HG03196 (cell line): Measurements from ENCODE around the gene EPM2AIP1.
"Not testable (repeated sequence)": the region's sequence is repeated elsewhere in the genome, so short reads cannot be mapped to it uniquely, and the experiment has no call there.

Source experiments
- ATAC-seq: cut with Tn5 transposase; IDR thresholded peaks from one replicate; pipeline ENCODE4 v1.9.1; 2021; ENCODE audit not compliant: unreplicated experiment

Gene EPM2AIP1

GRCh38 chr3:36993326-36994283 is 674 bp upstream of the EPM2AIP1 start, which contains the start of gene MLH1:
Gene MLH1 (plus strand): TSS chr3:36993518. CDS start chr3:36993548, 30 bp downstream.
- peak; percentile 94 for ATAC-seq

GRCh38 chr3:36991923-36992805 is 767 bp downstream of the EPM2AIP1 start:
- ATAC-seq = no peak

- ATAC-seq = no peak
Measured at GRCh38 chr3:36991147-36991546, 1.8 kb downstream of the EPM2AIP1 start.

DNA sequence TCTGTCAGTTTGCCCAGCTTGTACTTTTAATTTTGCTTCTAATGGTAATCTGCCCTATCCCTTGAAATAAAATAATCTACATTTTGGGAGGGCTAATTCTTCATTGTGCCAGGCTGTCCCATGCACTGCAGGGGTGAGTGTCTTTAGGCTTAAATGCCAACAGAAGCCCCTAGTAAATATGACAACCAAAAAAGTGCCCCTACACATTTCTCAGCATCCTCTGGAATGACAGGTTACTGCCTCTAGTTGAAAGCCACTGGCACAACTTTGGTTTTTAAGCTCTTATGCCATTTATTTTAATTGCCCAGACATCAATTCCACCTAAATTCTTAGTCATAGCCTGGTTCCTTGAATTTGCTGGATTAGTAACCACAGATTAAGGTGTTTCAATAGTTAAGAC is 3.4 kb downstream of the EPM2AIP1 start:
- no peak for ATAC-seq

DNA sequence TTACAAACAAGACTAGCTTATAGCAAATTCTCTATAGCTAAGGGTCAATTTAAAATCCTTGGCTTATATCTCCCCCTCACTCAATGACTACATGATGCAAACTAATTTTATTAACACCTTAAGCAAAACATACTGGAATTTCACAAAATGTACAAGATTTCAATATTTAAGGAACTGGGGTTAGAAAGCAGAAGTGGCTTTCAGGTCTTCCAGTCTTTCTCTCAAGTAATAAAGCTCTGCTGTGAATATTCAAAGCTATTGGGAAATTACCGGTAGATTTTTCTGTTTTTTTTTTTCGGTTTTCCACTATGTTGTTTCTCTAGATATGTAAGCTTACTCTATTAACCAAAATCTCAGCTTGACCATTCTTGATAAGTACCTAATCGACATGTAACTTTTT is 3.9 kb downstream of the EPM2AIP1 start:
- no peak for ATAC-seq

- ATAC-seq = no peak
Measured at GRCh38 chr3:36988356-36988755, 4.6 kb downstream of the EPM2AIP1 start.

GRCh38 chr3:36981006-36981405 is 11.9 kb downstream of the EPM2AIP1 start:
- no peak for ATAC-seq

DNA sequence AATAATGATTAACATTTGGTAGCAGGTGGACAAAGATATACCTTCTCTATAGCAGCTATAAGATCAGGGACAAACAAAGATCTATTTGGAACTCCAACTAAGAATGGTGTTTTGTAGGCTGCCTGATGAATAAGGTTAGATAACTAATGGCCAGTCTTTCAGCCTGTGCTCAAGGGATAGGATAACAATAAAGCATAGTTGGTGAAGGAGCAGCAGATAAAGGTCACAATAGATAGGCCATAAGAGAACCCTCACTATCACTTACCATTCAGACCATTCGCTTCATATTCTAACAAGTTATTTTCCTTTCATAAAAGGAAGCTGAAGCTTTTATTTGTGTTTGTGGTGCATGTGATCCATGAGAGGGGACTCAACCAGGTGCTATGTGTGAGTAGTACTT is 19.8 kb downstream of the EPM2AIP1 start:
- no peak for ATAC-seq

DNA sequence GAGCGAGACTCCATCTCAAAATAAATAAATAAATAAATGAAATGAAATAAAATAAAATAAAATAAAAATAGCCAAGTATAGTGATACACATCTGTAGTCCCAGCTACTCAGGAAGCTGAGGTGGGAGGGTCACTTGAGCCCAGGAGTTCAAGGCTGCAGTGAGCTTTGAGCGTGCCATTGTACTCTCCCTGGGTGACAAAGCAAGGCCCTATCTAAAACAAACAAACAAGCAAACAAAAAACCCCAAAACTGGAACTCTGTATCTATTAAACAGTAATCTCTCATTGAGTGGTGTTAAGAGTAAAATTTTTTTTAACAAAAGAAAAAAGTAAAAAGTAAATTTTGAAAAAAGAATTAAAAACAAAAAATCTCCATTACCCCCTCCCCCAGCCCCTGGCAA is 20.8 kb downstream of the EPM2AIP1 start:
- no peak for ATAC-seq

DNA sequence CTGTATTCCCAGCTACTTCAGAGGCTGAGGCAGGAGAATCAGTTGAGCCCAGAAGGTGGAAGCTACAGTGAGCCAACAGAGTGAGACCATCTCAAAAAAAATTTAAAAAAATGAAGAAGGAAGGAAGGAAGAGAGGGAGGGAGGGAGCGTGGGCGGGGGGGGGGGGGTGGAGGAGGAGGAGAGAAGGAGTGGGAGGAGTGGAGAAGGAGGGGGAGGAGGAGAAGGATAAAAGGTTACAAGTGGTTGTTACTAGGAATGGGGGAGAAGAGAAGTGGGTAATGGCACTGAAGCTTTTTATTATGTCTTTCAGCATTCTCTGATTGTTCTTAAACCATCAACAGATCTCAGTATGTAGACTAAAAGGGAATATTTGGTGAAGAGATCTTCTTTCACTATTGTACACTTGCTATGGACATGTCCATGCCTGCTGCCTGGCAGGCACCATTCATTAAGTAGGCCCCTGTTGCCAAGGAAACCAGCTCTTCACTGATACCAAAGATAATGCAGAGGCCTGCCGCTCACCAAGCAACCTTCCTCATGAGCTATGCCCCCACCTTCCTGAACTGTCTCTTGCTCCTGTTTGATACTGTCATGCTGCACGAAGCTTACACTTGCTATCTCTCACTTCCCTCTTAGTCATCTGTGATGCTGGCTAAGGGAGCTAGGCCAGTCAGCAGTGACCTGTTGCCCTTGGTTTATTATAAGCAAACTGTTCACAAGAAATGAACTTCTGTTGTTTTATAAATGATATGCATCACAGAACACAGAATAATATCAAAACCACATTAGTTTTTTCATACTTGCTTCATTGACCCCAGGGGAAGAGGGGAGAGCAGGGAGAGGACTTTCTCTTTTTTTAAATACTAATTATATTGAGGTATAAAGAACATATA is 23.1 kb downstream of the EPM2AIP1 start:
- peak; percentile 99 for ATAC-seq

DNA sequence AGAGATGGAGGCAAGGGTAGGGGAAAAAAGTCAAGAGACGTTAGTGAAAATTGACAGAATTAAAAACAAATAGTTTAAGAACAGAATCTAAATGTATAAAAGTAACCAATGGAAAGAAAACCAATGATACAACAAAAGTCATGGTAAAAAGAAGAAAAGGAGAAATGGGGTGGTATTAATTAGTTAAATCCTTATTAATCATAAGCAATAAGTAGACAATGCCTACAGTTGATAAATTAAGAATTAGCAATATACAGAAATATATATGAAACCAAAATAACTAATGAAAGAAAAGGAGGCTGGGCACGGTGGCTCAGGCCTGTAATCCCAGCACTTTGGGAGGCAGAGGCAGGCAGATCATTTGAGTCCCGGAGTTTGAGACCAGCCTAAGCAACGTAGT is 23.8 kb downstream of the EPM2AIP1 start:
- ATAC-seq = no peak

DNA sequence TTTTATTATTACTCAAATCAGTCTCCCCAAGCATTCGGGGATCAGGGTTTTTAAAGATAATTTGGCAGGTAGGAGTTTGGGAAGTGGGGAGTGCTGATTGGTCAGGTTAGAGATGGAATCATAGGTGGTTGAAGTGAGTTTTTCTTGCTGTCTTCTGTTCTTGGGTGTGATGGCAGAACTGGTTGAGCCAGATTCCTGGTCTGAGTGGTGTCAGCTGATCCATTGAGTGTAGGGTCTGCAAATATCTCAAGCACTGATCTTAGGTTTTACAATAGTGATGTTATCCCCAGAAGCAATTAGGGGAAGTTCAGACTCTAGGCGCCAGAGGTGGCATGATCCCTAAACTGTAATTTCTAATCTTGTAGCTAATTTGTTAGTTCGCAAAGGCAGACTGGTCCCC is 27.5 kb downstream of the EPM2AIP1 start:
- ATAC-seq = no peak

- ATAC-seq = peak; percentile 51
Measured at GRCh38 chr3:36964817-36965216, 28.1 kb downstream of the EPM2AIP1 start.

- no peak for ATAC-seq
Measured at GRCh38 chr3:36964331-36964730, 28.6 kb downstream of the EPM2AIP1 start.

GRCh38 chr3:36963008-36963407 is 29.9 kb downstream of the EPM2AIP1 start:
- not testable (repeated sequence) for ATAC-seq

GRCh38 chr3:36960502-36960901 is 32.4 kb downstream of the EPM2AIP1 start:
- ATAC-seq = no peak

DNA sequence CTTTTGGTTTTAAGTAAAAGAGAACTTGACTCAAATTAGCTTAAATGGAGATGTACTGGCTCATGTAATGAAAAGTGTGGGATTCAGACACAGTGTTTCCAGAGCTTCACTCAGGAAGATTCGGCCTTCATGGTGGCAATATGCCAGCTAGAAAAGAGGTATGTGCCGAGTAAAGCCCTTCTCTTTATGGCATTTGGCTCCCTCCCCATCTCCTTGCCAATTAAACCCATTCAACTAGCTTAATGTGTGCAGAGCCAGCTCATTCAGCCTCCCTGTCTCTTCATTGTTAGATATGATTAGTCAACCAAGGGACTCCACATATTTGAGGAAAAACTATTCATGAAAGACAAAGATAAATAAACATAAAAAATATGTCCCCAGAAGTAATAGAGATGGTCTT is 33.1 kb downstream of the EPM2AIP1 start:
- ATAC-seq = no peak

GRCh38 chr3:36957862-36958686 is 34.9 kb downstream of the EPM2AIP1 start:
- no peak for ATAC-seq

GRCh38 chr3:36957063-36957462 is 35.9 kb downstream of the EPM2AIP1 start:
- ATAC-seq = no peak

DNA sequence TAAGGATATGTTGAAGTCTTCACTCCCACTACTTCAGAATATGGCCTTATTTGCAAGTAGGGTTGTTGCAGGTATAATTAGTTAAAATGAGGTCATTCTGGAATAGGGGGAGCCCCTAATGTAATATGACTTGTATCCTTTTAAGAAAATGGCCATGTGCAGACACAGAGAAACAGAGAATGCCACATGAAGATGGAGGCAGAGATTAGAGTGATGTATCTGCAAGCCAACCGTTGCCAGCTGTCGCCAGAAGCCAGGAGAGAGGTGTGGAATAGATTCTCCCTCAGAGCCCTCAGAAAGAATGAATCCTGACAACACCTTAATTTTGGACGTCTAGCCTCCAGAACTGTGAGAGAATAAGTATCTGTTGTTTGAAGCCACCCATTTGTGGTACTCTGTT is 36.8 kb downstream of the EPM2AIP1 start:
- ATAC-seq = no peak
